ENCODE results near the gene GSTCD. TPM values are rescaled to one million over a fixed set of nuclear protein-coding genes. Genes with fewer than 3 reads are reported as not detected.
"Not testable (repeated sequence)": the region's sequence is repeated elsewhere in the genome, so short reads cannot be mapped to it uniquely, and the experiment has no call there.

Gene GSTCD
- polyA plus RNA-seq (2014; cell fraction: cytosol; rRNA removed), result 14.9 and 18.4 TPM in 2 replicates
- 10.2 and 27.1 TPM in 2 replicates for polyA plus RNA-seq (2014; cell fraction: nucleus; rRNA removed)

GRCh38 chr4:105708181-105709080, at the start of gene GSTCD, which contains the start of gene INTS12:
GSTCD (plus strand) TSS chr4:105708784; CDS start chr4:105717614, 8,830 bp downstream.
INTS12 (minus strand) TSS chr4:105708689; CDS start chr4:105700005, 8,684 bp downstream.
- DNase-seq (ENCODE audit: low spot score), result peak; percentile 89

GRCh38 chr4:105659190-105659589, 49.4 kb upstream of the GSTCD start:
- DNase-seq (ENCODE audit: low spot score), result no peak

GRCh38 chr4:105661028-105661427, 47.6 kb upstream of the GSTCD start:
- no peak for DNase-seq (ENCODE audit: low spot score)

- no peak for DNase-seq (ENCODE audit: low spot score)
These were observed 45.5 kb upstream of the GSTCD start for GRCh38 chr4:105662935-105663675.

GRCh38 chr4:105666693-105667092, 41.9 kb upstream of the GSTCD start:
- peak; percentile 16 for DNase-seq (ENCODE audit: low spot score)

GRCh38 chr4:105670684-105671083, 37.9 kb upstream of the GSTCD start:
- no peak for DNase-seq (ENCODE audit: low spot score)

GRCh38 chr4:105671301-105671700, 37.3 kb upstream of the GSTCD start:
- no peak for DNase-seq (ENCODE audit: low spot score)

GRCh38 chr4:105674011-105674410, 34.6 kb upstream of the GSTCD start:
- no peak for DNase-seq (ENCODE audit: low spot score)

- DNase-seq (ENCODE audit: low spot score), result no peak
These were observed 30.9 kb upstream of the GSTCD start for GRCh38 chr4:105677709-105678108.

GRCh38 chr4:105679186-105679585, 29.4 kb upstream of the GSTCD start:
- DNase-seq (ENCODE audit: low spot score), result no peak

- no peak for DNase-seq (ENCODE audit: low spot score)
These were observed 25.5 kb upstream of the GSTCD start for GRCh38 chr4:105683038-105683437.

GRCh38 chr4:105686571-105686970, 22.0 kb upstream of the GSTCD start:
- DNase-seq (ENCODE audit: low spot score), result no peak

- not testable (repeated sequence) for DNase-seq (ENCODE audit: low spot score)
These were observed 13.8 kb upstream of the GSTCD start for GRCh38 chr4:105694812-105695211.

- DNase-seq (ENCODE audit: low spot score), result not testable (repeated sequence)
These were observed 12.8 kb upstream of the GSTCD start for GRCh38 chr4:105695832-105696231.

GRCh38 chr4:105698607-105699006, 10.0 kb upstream of the GSTCD start:
- no peak for DNase-seq (ENCODE audit: low spot score)

GRCh38 chr4:105707782-105708180, 803 bp upstream of the GSTCD start:
- DNase-seq (ENCODE audit: low spot score), result no peak

GRCh38 chr4:105709081-105709450, 482 bp downstream of the GSTCD start:
- peak; percentile 35 for DNase-seq (ENCODE audit: low spot score)

- DNase-seq (ENCODE audit: low spot score), result peak; percentile 37
These were observed 1.5 kb downstream of the GSTCD start for GRCh38 chr4:105710012-105710600.

GRCh38 chr4:105710678-105711077, 2.1 kb downstream of the GSTCD start:
- DNase-seq (ENCODE audit: low spot score), result peak; percentile 64

GRCh38 chr4:105712766-105713165, 4.2 kb downstream of the GSTCD start:
- DNase-seq (ENCODE audit: low spot score), result no peak

GRCh38 chr4:105714071-105714521, 5.5 kb downstream of the GSTCD start:
- DNase-seq (ENCODE audit: low spot score), result no peak

GRCh38 chr4:105714932-105715331, 6.3 kb downstream of the GSTCD start:
- DNase-seq (ENCODE audit: low spot score), result no peak

Data from SK-N-DZ (cell line).